IMR-90 (cell line): ENCODE data around the gene NCS1. TPM values are rescaled to one million over a fixed set of nuclear protein-coding genes. Genes with fewer than 3 reads are reported as not detected.

Source experiments
- ATAC-seq: fragments of 200-7000 bp; cut with Tn5 transposase; 2 replicates; pipeline ENCODE4 v1.9.1; 2020; ENCODE audit warnings: low read depth, mild to moderate bottlenecking, moderate library complexity
- BruUV-seq: library from RNA; stranded (reverse); fragments of 400-500 nt; replicated peaks from 2 replicates; lab custom pipeline; 2021; lab: Mats Ljungman, UMichigan
- CTCF ChIA-PET: fragments of 300-600 bp; formaldehyde crosslinking; extraction: SDS; loops from one replicate; lab custom pipeline; 2021; ENCODE audit warnings: antibody characterized with exemption; lab: Yijun Ruan, JAX
- POLR2A ChIA-PET: fragments of 300-600 bp; sonication (Branson Sonifier 250); formaldehyde crosslinking; loops from one replicate; lab custom pipeline; 2022; ENCODE audit warnings: antibody characterized with exemption; ENCODE audit not compliant: unreplicated experiment; lab: Charles Lee
- DNase-seq: peaks from one replicate; pipeline ENCODE4 v3.0.0; 2013
- H2AFZ ChIP-seq: replicated peaks from 2 replicates; pipeline ENCODE3; 2013; ENCODE audit warnings: low read length, mild to moderate bottlenecking; ENCODE audit not compliant: poor library complexity
- H2AK5ac ChIP-seq: 2 replicates; pipeline ENCODE4 v1.6.1; 2013; ENCODE audit warnings: low read depth, low read length, inconsistent platforms
- H2AK9ac ChIP-seq: replicated peaks from 2 replicates; pipeline ENCODE3; 2013; ENCODE audit warnings: mild to moderate bottlenecking, low read depth, low read length, moderate library complexity; ENCODE audit not compliant: poor library complexity
- H2BK120ac ChIP-seq: 2 replicates; pipeline ENCODE4 v1.6.1; 2013; ENCODE audit warnings: low read depth, low read length, inconsistent platforms
- H2BK15ac ChIP-seq: 3 replicates; pipeline ENCODE4 v1.6.1; 2013; ENCODE audit warnings: low read depth, low read length, inconsistent platforms
- H2BK20ac ChIP-seq: 2 replicates; pipeline ENCODE4 v1.6.1; 2013; ENCODE audit warnings: low read depth, mild to moderate bottlenecking, inconsistent platforms, low read length, moderate library complexity
- H2BK5ac ChIP-seq: 2 replicates; pipeline ENCODE4 v1.6.1; 2013; ENCODE audit warnings: mild to moderate bottlenecking, low read depth, low read length, inconsistent platforms; ENCODE audit not compliant: poor library complexity, severe bottlenecking
- H3K14ac ChIP-seq: replicated peaks from 2 replicates; pipeline ENCODE4 v1.6.1; 2013; ENCODE audit warnings: low read depth, low read length, inconsistent platforms
- H3K18ac ChIP-seq: 2 replicates; pipeline ENCODE4 v1.6.1; 2013; ENCODE audit warnings: low read depth, low read length, control low read depth
- H3K23ac ChIP-seq: 2 replicates; pipeline ENCODE4 v1.6.1; 2013; ENCODE audit warnings: low read depth, low read length, inconsistent platforms
- H3K27ac ChIP-seq: 2 replicates; pipeline ENCODE4 v1.5.1; 2013; ENCODE audit warnings: mild to moderate bottlenecking, control low read depth, low read length; ENCODE audit not compliant: insufficient read depth
- H3K27me3 ChIP-seq: 2 replicates; pipeline ENCODE4 v1.6.1; 2013; ENCODE audit warnings: low read length; ENCODE audit not compliant: control insufficient read depth, insufficient read depth
- H3K36me3 ChIP-seq: 2 replicates; pipeline ENCODE4 v1.6.1; 2013; ENCODE audit warnings: low read length, mixed read lengths; ENCODE audit not compliant: control insufficient read depth, insufficient read depth
- H3K4ac ChIP-seq: 2 replicates; pipeline ENCODE4 v1.6.1; 2013; ENCODE audit warnings: low read depth, low read length, inconsistent platforms
- H3K4me1 ChIP-seq: 2 replicates; pipeline ENCODE4 v1.6.1; 2013; ENCODE audit warnings: low read length, mixed read lengths; ENCODE audit not compliant: control insufficient read depth, insufficient read depth
- H3K4me2 ChIP-seq: 2 replicates; pipeline ENCODE4 v1.6.1; 2013; ENCODE audit warnings: low read depth, mild to moderate bottlenecking, control low read depth, low read length, moderate library complexity
- H3K4me3 ChIP-seq: 2 replicates; pipeline ENCODE4 v1.5.1; 2013; ENCODE audit warnings: low read depth, mild to moderate bottlenecking, control low read depth, low read length, moderate library complexity; ENCODE audit not compliant: insufficient read depth
- H3K56ac ChIP-seq: 2 replicates; pipeline ENCODE4 v1.6.1; 2013; ENCODE audit warnings: low read length, inconsistent platforms; ENCODE audit not compliant: insufficient read depth; ENCODE audit errors: extremely low read depth
- H3K79me1 ChIP-seq, 2 experiments: 2 replicates each; pipeline ENCODE4 v1.6.1; 2013; ENCODE audit warnings: low read length in 2 of 2, inconsistent platforms in 1 of 2, low read depth in 1 of 2
- H3K9ac ChIP-seq: 2 replicates; pipeline ENCODE4 v1.6.1; 2013; ENCODE audit warnings: low read depth, low read length, control low read depth
- H3K9me1 ChIP-seq: 2 replicates; pipeline ENCODE4 v1.6.1; 2013; ENCODE audit warnings: low read length, inconsistent platforms; ENCODE audit not compliant: insufficient read depth
- H3K9me3 ChIP-seq: 2 replicates; pipeline ENCODE4 v1.6.1; 2013; ENCODE audit warnings: low read length; ENCODE audit not compliant: control insufficient read depth, insufficient read depth
- H4K20me1 ChIP-seq: 2 replicates; pipeline ENCODE4 v1.6.1; 2013; ENCODE audit warnings: low read length, inconsistent platforms; ENCODE audit not compliant: insufficient read depth
- H4K5ac ChIP-seq: 2 replicates; pipeline ENCODE4 v1.6.1; 2013; ENCODE audit warnings: mild to moderate bottlenecking, low read depth, low read length, control low read depth
- H4K8ac ChIP-seq, 2 experiments: 2 replicates each; pipeline ENCODE4 v1.6.1; 2013; ENCODE audit warnings: low read depth in 2 of 2, low read length in 2 of 2, control low read depth in 1 of 2, inconsistent platforms in 1 of 2
- H4K91ac ChIP-seq: 2 replicates; pipeline ENCODE4 v1.6.1; 2013; ENCODE audit warnings: low read depth, low read length, inconsistent platforms; ENCODE audit not compliant: insufficient read depth
- BHLHE40 ChIP-seq: fragments of 150-350 bp; IDR thresholded peaks from 2 replicates; pipeline ENCODE4 v1.6.1; 2016; ENCODE audit warnings: mild to moderate bottlenecking, low read depth, low read length
- ELK1 ChIP-seq: fragments of 150-350 bp; IDR thresholded peaks from 2 replicates; pipeline ENCODE4 v1.6.1; 2016; ENCODE audit warnings: low read depth, mild to moderate bottlenecking, low read length, moderate library complexity, borderline replicate concordance
- MXI1 ChIP-seq: IDR thresholded peaks from 2 replicates; pipeline ENCODE4 v1.6.1; 2012; ENCODE audit warnings: low read depth, mild to moderate bottlenecking, low read length, moderate library complexity, borderline replicate concordance
- RAD21 ChIP-seq: IDR thresholded peaks from 2 replicates; pipeline ENCODE4 v1.6.1; 2012; ENCODE audit warnings: low read length, improper control_type of control experiment
- SMC3 ChIP-seq: fragments of 150-350 bp; IDR thresholded peaks from 2 replicates; pipeline ENCODE4 v1.6.1; 2016; ENCODE audit warnings: low read depth, mild to moderate bottlenecking, antibody characterized with exemption, low read length, moderate library complexity
- WGBS, 2 experiments: methylation state at CpG; one replicate each; pipeline versions ENCODE4 v1.1.5 to v1.1.7; 2013; ENCODE audit warnings: missing lambda C conversion rate in 2 of 2; ENCODE audit not compliant: insufficient read length in 1 of 2; ENCODE audit errors: extremely low coverage in 2 of 2; 5-methylcytosine and 5-hydroxymethylcytosine counted together
- dilution Hi-C: fragments of 300-500 bp; cut with HindIII; formaldehyde crosslinking; loops from one replicate; pipeline ENCODE4 v1.14.3; 2018; ENCODE audit warnings: low sequenced_read_pairs; ENCODE audit not compliant: unreplicated experiment
- in situ Hi-C: fragments of 300-500 bp; cut with MboI; formaldehyde crosslinking; loops from 3 replicates; pipeline ENCODE4 v1.14.3; 2019; ENCODE audit warnings: low sequenced_read_pairs, inconsistent platforms, mixed read lengths
- intact Hi-C: fragments of 100-400 bp; cut with micrococcal nuclease; formaldehyde crosslinking; loops from 2 replicates; pipeline ENCODE4 v1.10.0; 2022
- polyA plus RNA-seq, 3 experiments: library from polyadenylated mRNA; depleted of rRNA; stranded (reverse); fragments of >200 nt; gene quantifications; 2 replicates each; pipeline ENCODE4 v1.2.3, GENCODE V29; 2012; ENCODE audit warnings: low replicate concordance in 1 of 3
- total RNA-seq: library from RNA; depleted of rRNA; stranded (reverse); fragments of >200 nt; gene quantifications from 2 replicates; pipeline ENCODE4 v1.2.3, GENCODE V29; 2012

NCS1 gene
- total and polyA plus RNA-seq, 2 of the 4 experiments (the other 2 are of a cell fraction) = 41.0 to 60.5 TPM

- dilution Hi-C loops (no loop called here), in situ Hi-C loops (no loop called here), intact Hi-C loops (no loop called here)
- ATAC-seq = no peak
- ChIA-PET CTCF (no interaction called here), POLR2A (no interaction called here)
- Histone ChIP-seq H3K4me3 (no peak overlapping the region), H2BK5ac (peak overlapping the region; percentile 88), H3K27me3 (no peaks in the 10 kb centered on the region), H3K56ac (no peak overlapping the region; the same call in 1 of the 2 replicates), H3K9me1 (peaks cover 24% of the 10 kb centered on the region), H3K4me2 (peak overlapping the region; percentile 7; the same call in 1 of the 2 replicates), H2AK9ac (peak overlapping the region; percentile 69), H4K91ac (peak overlapping the region; percentile 68), H3K9me3 (no peaks in the 10 kb centered on the region), H2AFZ (no peak overlapping the region), H3K23ac (peak overlapping the region; percentile 55; the same call in 1 of the 2 replicates), H3K18ac (peak overlapping the region; percentile 36; the same call in 1 of the 2 replicates), H3K79me1 (peaks cover 0 to 23% of the 10 kb centered on the region in 2 experiments), H2BK15ac (peak overlapping the region; percentile 46; the same call in 2 of the 3 replicates), H4K8ac (peak overlapping the region; percentile 11 to 68; a peak in 3 of 4 replicates), H2AK5ac (peak overlapping the region; percentile 92; the same call in 1 of the 2 replicates), H2BK20ac (peak overlapping the region; percentile 7; the same call in 1 of the 2 replicates), H4K20me1 (peaks cover 4% of the 10 kb centered on the region; the same call in 1 of the 2 replicates), H2BK120ac (peak overlapping the region; percentile 38), H3K36me3 (peaks cover 7% of the 10 kb centered on the region), H4K5ac (peak overlapping the region; percentile 24; the same call in 1 of the 2 replicates), H3K4ac (peak overlapping the region; percentile 86), H3K4me1 (peaks cover 20% of the 10 kb centered on the region), H3K9ac (no peak overlapping the region; the same call in 1 of the 2 replicates), H3K27ac (peak overlapping the region; percentile 58), H3K14ac (peak overlapping the region; percentile 70)
- no peak for DNase-seq
- WGBS, 2 experiments = 89% methylated on average over 9 of the region's 10 CpGs; no CpG with 5 or more reads in 1 of the 2 experiments
- TF ChIP-seq RAD21 = no peak
- no peak for TF ChIP-seq ELK1
- no peak for TF ChIP-seq MXI1
- no peak for TF ChIP-seq BHLHE40
- TF ChIP-seq SMC3 = no peak
- no TSS peak for BruUV-seq
Measured at GRCh38 chr9:130139251-130139650, 33.0 kb upstream of the NCS1 start.
